Fibroblast of gingiva (primary cell): Measurements from ENCODE around the gene SLC23A2.
"Not testable (repeated sequence)": the region's sequence is repeated elsewhere in the genome, so short reads cannot be mapped to it uniquely, and the experiment has no call there.

Source experiments
- DNase-seq: peaks from one replicate; pipeline ENCODE4 v3.0.0-alpha.2; 2011; ENCODE audit warnings: low read depth

SLC23A2 gene

DNA sequence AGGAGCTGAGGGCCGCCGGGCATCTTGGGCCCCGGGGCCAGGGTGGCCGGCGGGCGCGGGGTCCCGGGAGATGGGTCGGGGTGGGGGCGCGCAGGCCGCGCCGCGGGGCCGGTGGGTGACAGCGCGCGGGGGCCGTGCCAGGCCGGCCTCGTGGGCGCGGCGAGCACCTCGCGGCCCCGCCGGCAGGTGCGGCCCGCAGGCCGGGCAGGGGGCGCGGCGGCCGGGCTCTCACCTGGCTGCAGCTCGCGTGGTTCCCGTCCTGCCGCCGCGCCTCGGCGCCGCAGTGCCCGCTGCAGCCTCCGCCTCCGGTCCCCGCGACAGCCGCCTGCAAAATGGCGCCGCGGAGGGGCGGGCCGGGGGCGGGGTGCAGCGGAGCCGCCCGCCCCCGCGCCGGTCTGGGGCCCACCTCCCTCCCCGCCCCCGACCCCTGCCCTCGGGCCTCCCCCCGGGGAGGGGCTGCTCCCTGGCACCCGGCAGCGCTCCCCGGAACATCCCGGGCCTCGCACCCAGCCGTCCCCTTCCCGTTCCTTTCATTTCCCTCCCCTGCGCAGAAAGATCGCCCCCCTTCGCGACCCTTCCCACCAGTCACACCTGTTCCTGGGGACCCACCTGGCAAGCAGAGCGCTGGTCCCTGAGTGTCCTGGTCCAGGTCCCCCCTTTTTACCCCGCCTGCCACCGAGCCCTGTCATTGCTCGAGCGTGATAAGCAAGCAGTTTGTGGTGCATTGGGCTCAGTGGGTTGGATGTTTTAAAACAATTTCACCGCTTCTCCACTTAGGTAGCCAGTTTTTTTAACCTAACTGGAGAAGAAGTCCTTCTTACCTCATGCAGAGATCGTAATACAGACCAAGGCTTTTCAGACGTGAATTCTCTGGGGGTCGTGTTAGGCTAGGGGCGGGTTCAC, at the start of gene SLC23A2:
Gene SLC23A2 (minus strand): TSS at position 337 of the 903 bp plus-strand sequence. CDS start 68,948 bp downstream, outside the sequence.
- DNase-seq, result peak; percentile 19

DNA sequence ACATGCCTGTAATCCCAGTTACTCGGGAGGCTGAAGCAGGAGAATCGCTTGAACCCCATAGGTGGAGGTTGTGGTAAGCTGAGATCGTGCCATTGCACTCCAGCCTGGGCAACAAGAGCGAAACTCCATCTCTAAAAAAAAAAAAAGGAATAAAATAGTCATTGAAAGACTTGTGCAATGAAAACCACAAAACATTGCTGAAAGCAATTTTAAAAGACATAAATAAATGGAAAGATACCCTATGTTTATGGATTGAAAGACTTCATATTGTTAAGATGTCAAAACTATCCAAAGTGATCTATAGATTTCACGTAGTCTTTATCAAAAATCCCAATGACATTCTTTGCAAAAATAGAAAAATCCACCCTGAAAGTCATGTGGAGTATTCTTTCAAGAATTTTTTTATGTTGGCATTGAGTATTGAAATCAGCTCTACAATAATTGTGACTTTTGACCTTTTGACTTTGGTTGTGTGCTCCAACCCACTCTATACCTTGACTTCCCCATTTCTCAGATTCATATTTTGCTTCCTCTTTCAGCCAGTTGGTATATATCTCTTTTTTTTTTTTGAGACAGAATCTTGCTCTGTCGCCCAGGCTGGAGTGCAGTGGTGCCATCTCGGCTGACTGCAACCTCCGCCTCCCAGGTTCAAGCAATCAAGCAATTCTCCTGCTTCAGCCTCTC, 45.5 kb upstream of the SLC23A2 start:
- no peak for DNase-seq

DNA sequence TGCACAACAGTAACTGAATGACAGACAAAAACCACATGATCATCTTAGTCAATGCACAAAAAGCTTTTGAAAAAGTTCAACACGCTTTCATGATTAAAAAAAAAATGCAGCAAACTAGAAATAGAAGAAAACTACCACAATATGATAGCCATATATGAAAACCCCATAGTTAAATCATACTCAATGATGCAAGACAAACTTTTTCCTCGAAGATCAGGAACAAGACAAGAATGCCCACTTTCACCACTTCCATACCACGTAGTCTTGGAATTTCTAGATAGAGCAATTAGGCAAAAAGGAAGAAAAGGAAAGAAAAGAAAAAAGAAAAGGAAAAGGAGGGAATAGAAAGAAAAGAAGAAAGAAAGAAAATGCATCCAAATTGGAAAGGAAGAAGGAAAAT, 44.6 kb upstream of the SLC23A2 start:
- no peak for DNase-seq

DNA sequence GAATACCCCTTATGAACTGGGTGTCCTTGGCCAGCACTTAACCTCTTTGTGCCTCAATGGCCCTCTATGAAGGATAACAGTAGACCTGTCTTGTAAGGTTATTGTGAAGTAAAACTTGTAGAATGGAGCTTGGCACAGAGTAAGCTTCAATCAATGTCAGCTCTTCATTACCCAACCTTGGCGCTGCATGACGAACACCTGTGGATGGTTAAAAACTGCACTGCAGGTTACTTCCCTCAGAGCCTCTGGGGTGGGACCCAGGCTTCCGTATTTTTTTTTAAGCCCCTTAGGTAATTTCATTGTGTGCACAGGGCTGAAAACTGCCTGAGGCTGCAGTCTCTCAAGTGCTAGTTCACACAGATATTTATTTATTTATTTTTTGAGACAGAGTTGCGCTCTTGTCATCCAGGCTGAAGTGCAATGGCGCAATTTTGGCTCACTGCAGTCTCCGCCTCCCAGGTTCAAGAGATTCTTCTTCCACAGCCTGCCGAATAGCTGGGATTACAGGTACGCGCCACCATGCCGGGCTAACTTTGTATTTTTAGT, 42.8 kb upstream of the SLC23A2 start:
- no peak for DNase-seq

DNA sequence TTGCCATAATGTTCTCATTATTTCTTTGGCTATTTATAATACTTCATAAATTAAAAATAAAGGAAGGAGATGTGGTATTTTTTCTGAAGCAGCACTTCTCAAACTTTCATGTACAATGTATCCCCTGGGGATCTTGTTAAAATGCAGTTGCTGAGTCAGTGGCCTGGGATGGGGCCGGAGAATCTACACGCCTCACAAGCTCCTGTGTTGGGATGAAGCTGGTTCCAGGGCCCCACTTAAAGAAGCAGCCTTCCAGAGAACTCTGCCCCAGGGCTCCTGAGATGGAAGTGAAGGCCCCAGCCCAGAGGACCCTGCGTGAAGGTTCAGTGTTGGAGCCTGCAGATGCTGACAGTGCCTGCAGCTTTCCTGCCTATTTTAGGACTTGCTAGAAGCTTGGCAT, 40.1 kb upstream of the SLC23A2 start:
- peak; percentile 83 for DNase-seq

DNA sequence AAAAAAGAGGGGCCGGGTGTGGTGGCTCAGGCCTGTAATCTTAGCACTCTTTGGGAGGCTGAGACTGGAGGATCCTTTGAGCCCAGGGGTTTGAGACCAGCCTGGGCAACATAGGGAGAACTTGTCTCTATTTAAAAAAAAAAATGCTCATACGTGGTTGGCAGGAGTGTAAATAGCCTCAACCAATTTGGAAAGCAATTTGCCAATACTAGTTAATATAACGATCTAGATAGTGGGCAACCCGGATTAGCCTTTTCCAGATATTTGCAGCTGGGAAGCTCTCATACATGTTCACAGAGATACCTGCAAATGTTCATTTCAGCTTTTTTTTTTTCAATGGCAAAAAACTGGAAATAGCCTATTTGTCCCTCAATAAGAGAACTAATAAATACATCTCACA, 39.0 kb upstream of the SLC23A2 start:
- no peak for DNase-seq

DNA sequence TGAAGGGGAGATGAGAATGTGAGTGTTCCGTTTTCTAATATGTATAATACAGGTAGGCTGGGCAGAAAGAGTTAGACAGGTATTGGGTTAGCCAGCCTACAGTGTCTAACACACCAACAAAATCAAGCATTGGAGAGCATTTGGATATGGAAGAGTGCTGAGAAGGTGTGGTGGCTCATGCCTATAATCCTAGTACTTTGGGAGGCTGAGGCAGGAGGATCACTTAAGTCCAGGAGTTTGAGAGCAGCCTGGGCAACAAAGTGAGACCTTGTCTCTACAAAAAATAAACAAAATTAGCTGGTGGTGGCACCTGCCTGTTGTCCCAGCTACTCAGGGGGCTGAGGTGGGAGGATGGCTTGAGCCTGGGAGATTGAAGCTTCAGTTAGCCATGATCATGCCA, 38.6 kb upstream of the SLC23A2 start:
- no peak for DNase-seq

DNA sequence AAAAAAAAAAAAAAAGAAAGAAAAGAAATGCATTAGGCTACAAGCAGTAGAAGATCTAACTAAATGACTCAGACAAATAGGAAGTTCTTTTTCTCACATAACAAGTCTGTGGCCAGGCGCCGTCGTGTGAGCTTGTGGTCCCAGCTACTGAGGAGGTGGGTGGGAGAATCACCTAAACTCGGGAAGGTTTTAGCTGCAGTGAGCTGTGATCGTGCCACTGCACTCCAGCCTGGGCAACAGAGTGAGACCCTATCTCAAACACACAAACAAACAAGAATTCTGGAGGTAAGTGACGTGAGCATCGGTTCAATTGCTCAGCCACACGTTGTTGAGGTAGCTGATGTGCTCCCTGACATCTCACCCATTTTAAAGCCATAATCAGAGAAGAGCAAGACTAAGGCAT, 37.9 kb upstream of the SLC23A2 start:
- DNase-seq, result no peak

DNA sequence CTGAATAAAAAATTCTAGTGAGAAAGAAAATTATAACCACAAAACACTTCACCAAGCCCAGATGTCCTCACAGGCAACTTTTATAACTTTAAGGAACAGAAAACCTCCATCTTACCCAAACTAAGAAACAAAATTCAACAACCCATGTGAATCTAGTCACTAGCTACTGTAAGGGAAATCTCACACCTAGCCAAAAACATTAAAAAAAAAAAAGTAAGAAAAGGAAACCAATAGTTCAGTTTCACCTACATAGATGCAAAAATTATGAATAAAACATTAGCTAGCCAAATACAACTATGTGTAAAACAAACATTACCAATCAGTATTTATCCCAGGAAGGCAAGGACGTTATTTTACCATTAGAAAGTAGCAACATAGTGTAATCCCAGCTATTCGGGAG, 35.5 kb upstream of the SLC23A2 start:
- no peak for DNase-seq

DNA sequence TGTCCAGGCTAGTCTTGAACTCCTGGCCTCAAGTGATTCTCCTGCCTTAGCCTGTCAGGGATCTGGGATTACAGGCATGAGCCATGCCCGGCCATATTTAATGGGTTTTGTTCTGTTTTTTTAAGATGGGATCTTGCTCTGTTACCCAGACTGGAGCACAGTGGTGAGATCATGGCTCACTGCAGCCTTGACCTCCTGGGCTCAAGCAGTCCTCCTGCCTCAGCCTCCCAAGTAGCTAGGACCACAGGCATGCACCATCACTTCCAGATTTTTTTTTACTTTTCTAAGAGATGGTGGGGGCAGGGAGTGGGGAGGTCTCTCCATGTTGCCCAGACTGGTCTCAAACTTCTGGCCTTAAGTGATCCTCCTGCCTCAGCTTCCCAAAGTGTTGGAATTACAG, 34.2 kb upstream of the SLC23A2 start:
- not testable (repeated sequence) for DNase-seq

DNA sequence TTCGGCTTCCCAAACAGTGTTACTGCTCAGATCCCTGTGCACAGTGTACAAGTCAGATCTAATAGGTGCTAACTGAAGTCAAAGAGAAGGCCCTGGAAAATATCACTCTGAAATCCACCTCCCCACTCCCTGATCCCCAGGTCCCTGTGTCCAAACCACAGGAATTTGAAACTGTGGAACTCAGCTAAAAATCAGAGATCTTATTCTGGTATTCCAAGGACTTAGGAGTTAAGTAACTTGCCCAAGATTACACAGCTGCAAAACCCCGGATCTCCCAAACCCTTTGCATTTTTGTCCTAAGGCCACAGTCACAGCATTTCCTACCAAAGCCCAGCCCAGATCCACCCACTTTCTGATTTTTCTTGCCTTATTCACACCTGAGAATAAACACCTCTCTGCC, 32.3 kb upstream of the SLC23A2 start:
- DNase-seq, result peak; percentile 14

DNA sequence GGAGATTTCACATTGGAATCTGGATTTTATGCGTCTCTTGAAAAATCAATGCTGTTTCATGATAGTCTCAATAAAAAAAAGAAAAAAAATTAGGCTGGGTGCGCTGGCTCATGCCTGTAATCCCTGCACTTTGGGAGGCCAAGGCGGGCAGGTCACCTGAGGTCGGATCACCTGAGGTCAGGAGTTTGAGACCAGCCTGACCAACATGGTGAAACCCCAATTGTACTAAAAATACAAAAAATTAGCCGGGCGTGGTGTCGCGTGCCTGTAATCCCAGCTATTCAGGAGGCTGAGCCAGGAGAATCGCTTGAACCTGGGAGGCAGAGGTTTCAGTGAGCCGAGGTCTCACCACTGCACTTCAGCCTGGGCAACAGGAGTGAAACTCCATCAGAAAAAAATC, 30.4 kb upstream of the SLC23A2 start:
- not testable (repeated sequence) for DNase-seq

DNA sequence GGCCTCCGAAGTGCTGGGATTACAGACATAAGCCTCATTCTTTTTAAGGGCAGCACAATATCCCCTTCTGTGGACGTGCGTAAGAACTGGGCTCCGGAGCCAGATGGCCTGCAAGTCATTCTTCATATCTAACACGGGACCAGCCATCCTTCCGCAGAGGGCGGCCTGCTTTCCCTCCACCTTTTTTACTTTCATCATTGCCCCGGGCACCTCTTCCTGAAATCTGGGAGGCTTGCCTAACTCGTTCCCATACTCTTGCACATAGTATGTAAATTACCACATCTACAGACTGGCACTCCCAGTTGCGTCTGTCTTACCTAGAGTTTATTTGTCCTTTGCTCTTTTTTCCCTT, 29.9 kb upstream of the SLC23A2 start:
- DNase-seq, result no peak

DNA sequence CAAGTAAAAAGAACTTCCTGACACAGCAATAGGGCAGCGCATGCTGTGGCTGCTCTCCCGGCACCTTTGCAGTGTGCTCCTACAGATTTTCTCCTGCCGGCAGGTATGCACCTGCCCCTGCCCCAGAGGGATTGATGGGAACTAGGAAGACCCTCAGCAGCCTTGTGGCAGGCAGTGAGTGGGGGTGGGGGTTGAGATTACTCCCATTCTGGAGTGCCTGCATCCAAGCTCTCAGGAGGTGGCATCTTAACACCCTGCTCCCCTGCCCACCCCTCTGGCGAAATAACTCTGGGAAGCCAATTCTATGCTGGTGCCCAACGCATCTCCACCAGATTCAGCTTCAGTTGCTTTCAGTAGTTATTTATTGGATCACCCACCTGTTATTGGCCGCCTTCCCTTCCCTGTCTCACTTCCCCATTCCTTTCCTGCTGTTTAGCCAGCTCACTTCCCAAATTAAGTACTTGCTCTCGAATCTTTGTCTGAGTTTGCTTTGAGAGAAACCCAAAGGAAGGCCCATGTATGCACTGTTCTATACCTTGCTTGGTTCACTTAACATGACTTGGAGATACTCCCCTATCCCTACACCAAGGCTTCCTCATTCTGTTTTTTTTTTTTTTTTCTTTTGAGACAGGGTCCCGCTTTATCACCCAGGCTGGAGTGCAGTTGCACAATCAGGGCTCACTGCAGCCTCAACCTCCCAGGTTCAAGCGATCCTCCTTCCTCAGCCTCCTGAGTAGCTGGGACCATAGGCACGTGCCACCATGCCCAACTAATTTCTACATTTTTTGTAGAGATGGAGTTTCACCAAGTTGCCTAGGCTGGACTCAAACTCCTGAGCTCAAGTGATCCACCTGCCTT, 29.3 kb upstream of the SLC23A2 start:
- no peak for DNase-seq

DNA sequence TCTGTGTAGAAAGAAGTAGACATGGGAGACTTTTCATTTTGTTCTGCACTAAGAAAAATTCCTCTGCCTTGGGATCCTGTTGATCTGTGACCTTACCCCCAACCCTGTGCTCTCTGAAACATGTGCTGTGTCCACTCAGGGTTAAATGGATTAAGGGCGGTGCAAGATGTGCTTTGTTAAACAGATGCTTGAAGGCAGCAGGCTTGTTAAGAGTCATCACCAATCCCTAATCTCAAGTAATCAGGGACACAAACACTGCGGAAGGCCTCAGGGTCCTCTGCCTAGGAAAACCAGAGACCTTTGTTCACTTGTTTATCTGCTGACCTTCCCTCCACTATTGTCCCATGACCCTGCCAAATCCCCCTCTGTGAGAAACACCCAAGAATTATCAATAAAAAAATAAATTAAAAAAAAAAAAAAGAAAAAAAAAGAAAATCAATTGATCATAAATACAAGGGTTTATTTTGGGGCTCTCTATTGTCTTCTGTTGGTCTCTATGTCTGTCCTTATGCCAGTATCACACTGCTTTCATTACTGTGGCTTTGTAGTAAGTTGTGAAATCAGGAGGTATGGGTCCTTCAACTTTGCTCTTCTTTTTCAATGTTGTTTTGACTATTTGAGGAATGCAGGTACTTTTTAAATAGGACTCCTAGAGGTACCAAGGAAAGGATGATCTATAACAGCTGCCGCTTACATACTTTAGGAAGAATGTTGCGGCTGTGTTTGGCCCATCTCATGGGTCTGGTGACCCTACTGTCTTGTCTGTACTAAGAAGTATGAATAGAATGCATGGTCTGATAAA, 27.1 kb upstream of the SLC23A2 start:
- DNase-seq, result not testable (repeated sequence)

DNA sequence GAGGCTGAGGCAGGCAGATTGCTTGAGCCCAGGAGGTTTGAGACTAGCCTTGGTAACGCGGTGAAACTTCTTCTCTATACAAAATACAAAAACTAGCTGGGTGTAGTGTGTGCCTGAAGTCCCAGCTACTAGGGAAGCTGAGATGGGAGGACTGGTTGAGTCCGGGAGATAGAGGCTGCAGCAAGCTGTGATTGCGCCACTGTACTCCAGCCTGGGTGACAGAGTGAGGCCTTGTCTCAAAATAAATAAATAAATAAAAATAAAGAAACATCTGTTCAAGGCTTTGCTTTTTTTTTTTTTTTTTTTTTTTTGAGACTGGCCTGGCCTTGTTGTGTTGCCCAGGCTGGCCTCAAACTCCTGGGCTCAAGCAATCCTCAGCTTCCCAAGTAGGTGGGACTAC, 23.7 kb upstream of the SLC23A2 start:
- peak; percentile 18 for DNase-seq

DNA sequence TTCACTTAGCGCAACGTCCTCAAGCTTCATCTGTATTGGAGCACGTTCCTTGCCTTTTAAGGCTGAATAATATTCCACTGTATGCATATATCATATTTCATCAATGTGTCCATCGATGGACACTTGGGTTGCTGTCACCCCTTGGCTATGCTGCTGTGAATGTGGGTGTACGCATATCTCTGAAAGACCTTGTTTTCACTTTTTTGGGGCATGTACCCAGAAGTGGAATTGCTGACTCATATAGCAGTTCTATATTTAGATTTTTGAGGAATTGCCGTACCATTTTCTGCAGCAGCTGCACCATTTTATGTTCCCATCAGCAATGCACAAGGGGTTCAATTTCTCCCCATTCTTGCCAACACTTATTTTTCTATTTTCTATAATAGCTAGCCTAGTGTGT, 22.8 kb upstream of the SLC23A2 start:
- peak; percentile 5 for DNase-seq

DNA sequence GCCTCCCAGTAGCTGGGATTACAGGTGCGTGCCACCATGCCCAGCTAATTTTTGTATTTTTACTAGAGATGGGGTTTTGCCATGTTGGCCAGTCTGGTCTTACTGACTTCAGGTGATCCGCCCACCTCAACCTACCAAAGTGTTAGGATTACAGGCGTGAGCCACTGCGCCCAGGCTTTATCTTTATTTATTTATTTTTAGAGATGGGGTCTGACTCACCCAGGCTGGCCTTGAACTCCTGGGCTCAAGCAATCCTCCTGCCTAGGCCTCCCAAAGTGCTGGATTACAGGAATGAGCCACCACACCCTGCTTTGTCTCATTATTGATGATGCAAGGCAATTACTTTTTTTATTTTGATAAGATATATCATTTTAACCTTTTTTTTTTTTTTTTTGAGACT, 21.9 kb upstream of the SLC23A2 start:
- not testable (repeated sequence) for DNase-seq

DNA sequence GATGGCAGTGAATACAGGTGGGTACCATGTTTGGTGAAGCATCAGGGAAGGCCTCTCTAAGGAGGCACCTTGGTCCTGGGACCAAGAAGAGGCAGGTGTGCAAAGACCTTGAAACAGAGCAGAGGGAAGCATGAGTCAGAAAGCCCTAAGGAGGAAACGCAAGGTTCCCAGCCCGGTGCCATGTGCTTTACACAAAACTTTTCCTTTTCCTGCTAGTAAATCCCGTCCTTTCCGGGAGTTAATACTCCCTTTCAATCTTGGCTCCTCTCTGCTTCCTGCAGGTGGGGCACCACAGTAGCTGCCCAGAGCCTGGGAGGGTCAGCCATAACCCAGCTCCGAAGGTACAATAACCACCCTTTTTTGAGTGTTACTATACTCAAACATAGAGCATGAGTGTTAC, 19.4 kb upstream of the SLC23A2 start:
- DNase-seq, result no peak

DNA sequence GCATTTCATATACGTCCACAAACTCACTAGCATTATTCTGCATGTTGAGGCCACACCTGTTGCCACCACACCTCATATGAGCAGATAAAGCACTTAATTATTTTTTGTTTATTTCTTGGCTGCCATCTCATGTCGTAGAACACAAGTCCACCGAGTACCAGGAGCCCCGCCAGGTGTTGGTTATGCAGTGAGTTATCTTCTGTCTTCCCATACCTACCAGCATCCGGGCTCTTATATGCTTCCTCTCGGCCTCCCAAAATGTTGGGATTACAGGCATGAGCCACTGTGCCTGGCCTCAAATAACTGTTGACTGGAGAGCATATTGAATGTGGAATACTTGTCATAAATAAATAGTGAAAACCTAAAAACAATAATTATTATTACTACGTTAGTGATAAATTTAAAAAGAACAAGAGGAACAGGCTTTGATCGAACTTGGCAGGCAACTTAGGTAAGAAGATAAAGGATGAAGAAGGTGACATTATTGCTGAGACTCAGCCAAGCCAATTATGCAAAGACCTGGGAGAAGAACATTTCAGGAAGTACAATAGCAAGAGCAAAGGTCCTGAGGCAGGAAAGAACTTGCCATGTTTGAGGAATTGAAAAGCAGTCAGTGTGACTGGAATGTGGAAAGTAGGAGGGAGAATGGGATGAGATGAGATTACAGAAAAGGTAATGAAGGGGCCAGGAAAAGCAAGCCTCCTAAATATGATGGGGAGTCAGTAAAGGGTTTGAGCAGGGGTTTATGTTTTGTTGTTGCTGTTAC, 12.6 kb upstream of the SLC23A2 start:
- DNase-seq, result no peak

DNA sequence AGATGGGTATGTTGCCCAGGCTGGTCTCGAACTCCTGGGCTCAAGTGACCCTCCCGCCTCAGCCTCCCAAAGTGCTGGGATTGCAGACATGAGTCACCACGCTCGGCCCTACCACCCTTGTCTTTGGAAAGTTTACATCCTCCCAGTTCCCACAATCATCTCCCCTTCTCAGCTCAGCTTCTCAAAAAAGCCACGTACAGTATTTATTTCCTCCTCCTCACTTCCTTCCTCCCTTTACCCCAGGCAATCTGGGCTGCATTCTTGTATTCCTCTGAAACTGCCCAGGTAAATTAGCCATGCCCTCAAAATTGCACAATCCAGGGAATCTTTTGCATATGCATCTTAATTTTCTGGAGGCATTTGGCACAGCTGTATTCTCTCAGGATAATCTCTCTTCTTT, 7.4 kb upstream of the SLC23A2 start:
- no peak for DNase-seq
